ENCODE results near the gene HERC5.
"Not testable (repeated sequence)": the region's sequence is repeated elsewhere in the genome, so short reads cannot be mapped to it uniquely, and the experiment has no call there.

Gene HERC5

GRCh38 chr4:88456670-88457306 is at the start of gene HERC5:
TSS of gene HERC5 (plus strand) at chr4:88457119. CDS start at chr4:88457270, 151 bp downstream.
- peak; percentile 88 for DNase-seq (ENCODE audit: low spot score)

DNA sequence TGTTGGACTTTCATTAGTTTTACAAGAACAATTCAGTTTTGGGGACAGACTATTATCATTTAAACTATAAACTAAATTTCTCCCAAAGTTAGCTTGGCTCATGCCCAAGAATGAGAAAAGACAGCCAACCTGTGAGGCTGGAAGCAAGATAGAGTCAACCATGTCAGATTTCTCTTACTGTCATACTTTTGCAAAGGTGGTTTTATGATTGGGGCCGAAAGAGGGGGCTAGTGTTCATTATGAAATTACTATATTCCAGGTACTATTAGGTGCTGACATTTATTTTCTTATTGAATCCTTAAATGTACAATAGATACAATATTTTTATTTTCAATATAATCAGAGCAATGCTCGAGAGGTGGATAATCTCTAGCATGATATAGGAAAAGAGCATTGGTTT is 47.7 kb upstream of the HERC5 start:
- DNase-seq (ENCODE audit: low spot score), result no peak

DNA sequence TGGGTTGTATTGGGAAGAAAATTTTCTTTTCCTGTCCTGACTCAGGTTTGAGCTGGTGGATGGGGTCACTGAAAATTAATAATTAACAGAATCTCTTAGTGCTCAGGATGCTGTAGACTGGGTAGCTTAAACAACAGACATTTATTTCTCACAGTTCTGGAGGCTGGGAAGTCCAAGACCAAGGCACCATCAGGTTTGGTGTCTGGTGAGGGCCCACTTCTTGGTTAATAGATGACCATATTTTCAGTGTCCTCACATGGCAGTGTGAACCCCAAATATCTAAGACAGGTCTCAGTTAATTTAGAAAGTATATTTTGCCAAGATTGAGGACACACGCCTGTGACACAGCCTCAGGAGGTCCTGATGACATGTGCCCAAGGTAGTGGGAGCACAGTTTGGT is 47.1 kb upstream of the HERC5 start:
- DNase-seq (ENCODE audit: low spot score), result no peak

GRCh38 chr4:88411491-88412096 is 45.3 kb upstream of the HERC5 start:
- DNase-seq (ENCODE audit: low spot score), result no peak

DNA sequence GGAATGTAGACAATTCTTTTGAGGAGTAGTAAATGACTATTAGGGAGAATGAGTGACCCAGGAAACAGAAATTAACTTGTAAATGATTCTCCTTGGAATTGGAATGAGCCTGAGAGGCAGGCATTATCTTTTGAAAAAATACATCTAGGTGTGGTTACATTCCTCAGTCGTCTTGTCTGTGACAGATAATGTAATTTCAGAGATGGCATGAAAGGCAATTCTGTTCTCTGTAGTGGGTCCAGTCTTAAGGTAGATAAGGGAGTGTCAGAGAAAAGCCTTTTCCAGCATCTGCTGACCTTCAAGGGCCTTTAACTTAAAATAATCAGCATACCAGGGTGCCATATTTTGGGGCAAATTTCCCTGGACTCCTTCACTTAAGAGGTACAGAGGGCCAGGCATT is 43.1 kb upstream of the HERC5 start:
- DNase-seq (ENCODE audit: low spot score), result no peak

GRCh38 chr4:88414755-88415154 is 42.2 kb upstream of the HERC5 start:
- DNase-seq (ENCODE audit: low spot score), result no peak

- DNase-seq (ENCODE audit: low spot score), result no peak
These were observed 40.9 kb upstream of the HERC5 start for GRCh38 chr4:88415982-88416381.

GRCh38 chr4:88418411-88418810 is 38.5 kb upstream of the HERC5 start:
- DNase-seq (ENCODE audit: low spot score), result no peak

GRCh38 chr4:88419874-88420273 is 37.0 kb upstream of the HERC5 start:
- no peak for DNase-seq (ENCODE audit: low spot score)

GRCh38 chr4:88420844-88421243 is 36.1 kb upstream of the HERC5 start:
- DNase-seq (ENCODE audit: low spot score), result no peak

- DNase-seq (ENCODE audit: low spot score), result no peak
These were observed 34.5 kb upstream of the HERC5 start for GRCh38 chr4:88422403-88422802.

GRCh38 chr4:88429401-88429800 is 27.5 kb upstream of the HERC5 start:
- DNase-seq (ENCODE audit: low spot score), result no peak

DNA sequence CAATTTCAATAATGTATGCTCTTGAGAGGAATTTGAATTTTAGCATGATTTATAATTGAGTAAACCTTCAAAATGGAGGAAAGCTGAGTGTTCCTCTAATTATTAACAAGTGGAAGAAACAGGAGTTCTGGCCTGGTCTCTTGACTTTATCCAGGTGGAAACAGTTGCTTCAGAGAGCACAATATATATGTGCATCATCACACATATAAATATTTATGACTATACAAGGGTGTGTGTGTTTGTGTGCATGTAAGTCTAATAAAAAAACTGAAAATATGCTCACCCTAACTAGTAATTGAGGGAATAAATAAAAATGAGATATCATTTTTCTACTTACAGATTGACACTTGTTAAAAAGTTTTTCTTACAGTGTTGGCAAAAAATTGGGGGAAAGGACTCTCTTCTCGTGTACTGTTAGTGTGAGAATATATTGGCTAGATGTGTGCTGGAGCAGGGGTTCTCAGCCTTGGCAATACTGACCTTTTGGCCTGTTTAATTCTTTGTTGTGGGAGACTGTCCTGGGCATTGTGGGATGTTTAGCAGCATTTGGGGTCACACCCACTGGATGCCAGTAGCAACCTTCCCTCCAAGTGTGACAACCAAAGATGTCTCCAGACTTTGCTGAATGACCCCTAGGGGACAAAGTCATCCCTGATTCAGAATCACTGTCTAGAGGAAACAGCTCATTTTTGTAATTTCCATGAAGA is 20.8 kb upstream of the HERC5 start:
- DNase-seq (ENCODE audit: low spot score), result no peak

DNA sequence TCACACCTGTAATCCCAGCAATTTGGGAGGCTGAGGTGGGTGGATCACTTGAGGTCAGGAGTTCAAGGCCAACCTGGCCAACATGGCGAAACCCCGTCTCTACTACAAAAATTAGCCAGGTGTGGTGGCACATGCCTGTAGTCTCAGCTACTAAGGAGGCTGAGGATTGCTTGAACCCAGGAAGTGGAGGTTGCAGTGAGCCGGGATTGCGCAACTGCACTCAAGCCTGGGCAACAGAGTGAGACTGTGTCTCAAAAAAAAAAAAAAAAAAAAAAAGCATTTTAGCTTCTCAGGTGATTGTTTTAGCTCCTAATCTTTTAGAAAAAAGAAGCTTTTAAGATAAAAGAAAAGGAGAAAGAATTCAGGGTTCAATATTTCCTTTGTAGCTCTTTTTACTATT is 19.0 kb upstream of the HERC5 start:
- DNase-seq (ENCODE audit: low spot score), result not testable (repeated sequence)

GRCh38 chr4:88439161-88439760 is 17.7 kb upstream of the HERC5 start:
- DNase-seq (ENCODE audit: low spot score), result no peak

DNA sequence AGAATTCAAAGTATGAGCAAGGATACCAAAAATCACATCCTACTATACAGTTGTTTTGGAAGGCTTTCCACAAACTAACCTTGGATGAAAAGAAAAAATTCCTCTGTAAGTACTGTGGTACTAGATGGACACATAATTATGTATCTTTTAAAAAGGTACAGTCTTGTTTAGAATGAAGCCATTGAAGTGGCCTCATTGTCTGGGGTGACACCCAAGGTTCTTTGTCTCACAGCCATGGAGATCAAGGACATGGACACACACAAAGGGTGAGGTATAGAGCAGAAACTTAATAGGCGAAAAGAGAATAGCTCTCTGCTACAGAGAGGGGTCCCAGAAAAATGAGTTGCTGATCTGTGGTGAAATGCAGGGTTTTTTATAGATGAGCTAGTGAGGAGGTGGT is 16.8 kb upstream of the HERC5 start:
- no peak for DNase-seq (ENCODE audit: low spot score)

DNA sequence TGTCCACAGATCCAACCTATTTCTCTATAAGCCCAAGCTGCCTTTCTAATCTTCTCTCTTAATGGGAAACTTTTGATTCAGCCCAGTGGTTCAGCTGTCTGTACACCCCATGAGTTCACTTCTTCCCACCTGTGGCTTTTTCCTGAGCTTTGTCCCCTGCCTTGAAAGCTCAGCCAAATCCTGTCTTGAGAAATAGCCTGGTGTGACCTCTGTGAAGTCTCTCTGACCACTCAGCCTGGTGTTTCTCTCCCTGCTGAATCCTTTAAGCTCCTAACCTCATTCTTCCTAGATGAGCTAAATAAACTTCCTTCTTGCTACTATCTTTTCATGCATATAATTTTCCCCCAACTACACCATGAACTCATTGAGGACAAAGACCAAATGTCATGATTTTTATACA is 15.2 kb upstream of the HERC5 start:
- no peak for DNase-seq (ENCODE audit: low spot score)

- no peak for DNase-seq (ENCODE audit: low spot score)
These were observed 14.2 kb upstream of the HERC5 start for GRCh38 chr4:88442689-88443191.

DNA sequence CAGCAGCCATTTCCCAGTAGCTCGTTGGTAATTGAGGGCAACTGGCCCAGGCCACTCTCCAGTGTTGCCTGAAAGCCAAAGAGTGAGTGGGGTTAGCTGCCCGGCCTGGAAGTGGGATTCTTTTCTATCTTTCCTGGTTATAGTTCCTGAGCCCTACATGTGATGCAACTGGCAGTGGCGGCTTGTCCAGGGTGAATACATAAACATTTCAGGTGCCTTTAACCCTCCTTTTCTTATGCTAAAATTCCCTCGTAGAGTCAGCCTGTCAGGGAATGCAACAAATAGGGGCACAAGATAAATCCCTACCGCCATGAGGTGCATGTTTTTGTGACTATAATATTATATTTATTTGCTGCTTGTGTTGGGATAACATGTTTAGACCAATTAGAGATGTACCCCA is 13.4 kb upstream of the HERC5 start:
- DNase-seq (ENCODE audit: low spot score), result no peak

DNA sequence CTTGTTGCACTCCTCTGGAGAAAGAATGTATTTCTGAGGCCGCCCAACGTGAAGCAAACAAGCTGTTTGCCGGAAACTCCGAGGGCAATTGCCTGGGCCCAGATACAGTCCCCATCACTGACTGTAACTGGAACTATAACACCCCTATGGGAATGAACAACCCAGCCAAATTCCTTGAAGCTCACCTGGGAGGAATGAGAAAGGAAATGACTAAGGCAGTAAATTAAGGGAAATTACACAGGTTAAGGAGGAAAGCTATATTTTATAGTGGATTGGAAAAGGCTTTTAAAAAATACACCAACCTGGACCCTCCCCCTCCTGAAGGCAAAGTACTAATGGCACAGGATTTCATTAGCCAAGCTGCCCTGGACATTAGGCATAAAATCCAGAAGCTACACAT is 11.7 kb upstream of the HERC5 start:
- DNase-seq (ENCODE audit: low spot score), result no peak

DNA sequence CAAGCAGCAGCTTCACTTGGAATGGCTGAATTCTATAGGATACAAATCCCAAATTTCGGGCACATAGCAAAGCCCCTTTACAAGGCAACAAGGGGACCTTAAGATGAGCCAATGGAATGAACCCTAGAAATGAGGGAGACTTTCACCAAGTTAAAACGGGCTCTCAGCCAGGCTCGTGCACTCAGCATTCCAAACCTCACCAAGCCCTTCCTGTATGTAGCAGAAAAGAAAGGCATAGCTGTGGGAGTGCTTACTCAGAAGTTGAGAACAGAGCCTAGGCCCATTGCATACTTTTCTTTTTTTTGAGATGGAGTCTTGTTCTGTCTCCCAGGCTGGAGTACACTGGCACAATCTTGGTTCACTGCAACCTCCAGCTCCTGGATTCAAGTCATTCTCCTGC is 10.8 kb upstream of the HERC5 start:
- DNase-seq (ENCODE audit: low spot score), result no peak

DNA sequence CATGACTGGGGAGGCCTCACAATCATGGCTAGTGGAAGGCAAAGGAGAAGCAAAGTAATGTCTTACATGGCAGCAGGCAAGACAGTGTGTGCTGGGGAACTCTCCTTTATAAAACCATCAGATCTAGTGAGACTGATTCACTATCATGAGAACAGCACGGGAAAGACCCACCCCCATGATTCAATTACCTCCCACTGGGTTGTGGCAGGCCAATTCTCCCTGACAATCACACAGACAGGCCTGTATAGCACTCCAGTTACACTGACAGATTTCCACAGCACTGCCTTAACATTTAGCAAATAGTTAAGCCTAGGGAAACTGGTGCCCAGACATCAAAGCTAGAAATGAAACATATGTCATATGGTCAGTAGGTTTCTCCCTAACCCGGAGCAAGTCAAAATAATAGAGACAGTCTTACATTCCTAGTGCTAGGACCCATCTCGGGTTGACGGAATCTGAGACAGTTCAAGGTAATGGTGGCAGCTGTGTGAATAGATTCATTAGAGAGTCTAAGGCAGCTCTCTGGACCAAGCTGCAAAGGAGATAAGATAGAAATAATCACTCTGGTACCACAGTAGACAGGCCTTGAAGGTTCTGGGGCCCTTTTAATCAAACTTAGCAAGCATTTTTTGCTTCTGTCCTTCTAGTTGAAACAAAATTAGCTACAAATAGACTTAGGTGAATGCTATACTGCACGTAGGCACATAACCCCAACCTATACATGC is 9.4 kb upstream of the HERC5 start:
- DNase-seq (ENCODE audit: low spot score), result no peak

All from AG08395 (cell line).